Keratinocyte (primary cell): ENCODE measurements around the gene TTR.

Experiments
- CTCF ChIP-seq, 3 experiments: IDR thresholded peaks in 1 of 3; conservative IDR thresholded peaks in 1 of 3; optimal IDR thresholded peaks in 1 of 3; 2 replicates in 2 of 3; 3 replicates in 1 of 3; pipeline versions ENCODE3 to v1.5.1; 2011; ENCODE audit warnings: low read length in 3 of 3, mild to moderate bottlenecking in 3 of 3, moderate library complexity in 2 of 3, control low read depth in 1 of 3, inconsistent platforms in 1 of 3; ENCODE audit not compliant: insufficient read depth in 2 of 3; ENCODE audit errors: extremely low read depth in 1 of 3
- EZH2 ChIP-seq: IDR thresholded peaks from one replicate; pipeline ENCODE4 v1.6.1; 2012; ENCODE audit warnings: inconsistent platforms, mild to moderate bottlenecking, low read length, moderate library complexity

DNA sequence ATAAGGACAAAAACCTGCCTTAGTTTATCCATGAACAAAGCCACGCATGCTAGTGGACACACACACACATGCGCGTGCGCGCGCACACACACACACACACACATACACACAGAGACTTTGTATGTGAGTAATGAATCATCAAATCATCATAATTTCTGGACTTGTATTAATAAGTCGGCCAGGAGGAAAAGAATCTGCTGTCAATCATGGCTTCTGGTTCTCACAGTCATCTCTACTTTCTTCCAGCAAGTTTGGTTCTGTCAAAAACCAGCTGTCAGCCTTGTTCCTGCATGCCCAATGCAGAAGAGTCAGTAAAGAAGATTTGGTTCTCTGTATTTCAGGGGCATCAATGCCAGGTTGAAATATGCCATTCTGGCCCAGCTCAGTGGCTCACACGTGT, 1.1 kb upstream of the TTR start:
- no peak for TF ChIP-seq CTCF (optimal IDR thresholded peaks at IDR 0.05 in 1 of 3, IDR thresholded peaks at IDR 0.05 in 1 of 3, conservative IDR thresholded peaks at IDR 0.05 in 1 of 3; ENCODE audit: extremely low read depth in 1 of 3, insufficient read depth in 2 of 3, low read length in 3 of 3)
- TF ChIP-seq EZH2, result no peak
